ENCODE results near the gene PPARG.

DNA sequence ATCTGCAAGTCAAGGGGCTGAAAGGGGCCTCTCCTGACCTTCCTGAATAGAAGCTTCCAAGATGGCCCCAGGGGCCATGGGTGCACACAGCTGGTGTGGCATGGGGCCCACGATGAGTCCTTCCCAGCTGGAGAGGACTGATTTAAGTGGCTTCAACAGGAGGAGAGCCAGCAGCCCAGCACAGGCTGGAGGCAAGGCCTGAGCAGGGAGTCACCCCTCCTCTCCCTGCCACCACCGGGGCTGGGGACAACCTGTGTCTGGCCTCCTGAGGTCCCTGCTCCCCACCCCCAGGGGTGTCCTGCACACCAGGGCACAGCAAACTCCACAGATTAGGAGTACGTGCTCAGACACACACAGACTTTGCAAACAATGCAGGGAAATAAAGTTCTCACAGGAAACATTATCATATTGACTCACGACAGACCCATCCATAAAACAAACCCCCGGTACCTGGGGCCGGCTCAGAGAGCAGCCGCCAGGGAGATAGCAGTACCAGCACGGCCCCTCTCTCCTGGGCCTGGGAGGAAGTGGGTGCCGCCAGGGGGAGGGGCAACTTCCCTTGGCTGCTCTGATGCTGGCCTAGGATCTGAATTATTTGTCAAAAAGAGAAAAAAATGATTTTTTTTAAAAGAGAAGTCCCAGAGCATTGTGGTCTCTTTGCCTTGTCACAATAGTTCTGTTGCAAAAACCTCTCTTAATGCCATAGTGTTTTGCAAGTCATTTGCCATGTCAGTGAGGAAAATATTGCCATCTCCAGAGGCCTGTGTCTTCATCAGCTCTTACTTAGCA is 173.5 kb downstream of the PPARG start:
- TF ChIP-seq CTCF (IDR thresholded peaks at IDR 0.05 in 2 of 3, conservative IDR thresholded peaks at IDR 0.05 in 1 of 3; ENCODE audit: borderline replicate concordance in 1 of 3, insufficient read depth in 1 of 3, low read depth in 2 of 3, low read length in 2 of 3) (no peak), EZH2 (IDR thresholded peaks at IDR 0.05) (no peak), POLR2A (IDR thresholded peaks at IDR 0.05; ENCODE audit: borderline replicate concordance, extremely low read depth, insufficient read depth, insufficient read length) (no peak), ZNF274 (IDR thresholded peaks at IDR 0.05; ENCODE audit: low read depth, low read length) (no peak), MAX (IDR thresholded peaks at IDR 0.05) (no peak), SRF (IDR thresholded peaks at IDR 0.05; ENCODE audit: low read depth) (no peak), CEBPB (IDR thresholded peaks at IDR 0.05; ENCODE audit: low read depth) (no peak)
- TF ChIP-seq, protein P1, sequence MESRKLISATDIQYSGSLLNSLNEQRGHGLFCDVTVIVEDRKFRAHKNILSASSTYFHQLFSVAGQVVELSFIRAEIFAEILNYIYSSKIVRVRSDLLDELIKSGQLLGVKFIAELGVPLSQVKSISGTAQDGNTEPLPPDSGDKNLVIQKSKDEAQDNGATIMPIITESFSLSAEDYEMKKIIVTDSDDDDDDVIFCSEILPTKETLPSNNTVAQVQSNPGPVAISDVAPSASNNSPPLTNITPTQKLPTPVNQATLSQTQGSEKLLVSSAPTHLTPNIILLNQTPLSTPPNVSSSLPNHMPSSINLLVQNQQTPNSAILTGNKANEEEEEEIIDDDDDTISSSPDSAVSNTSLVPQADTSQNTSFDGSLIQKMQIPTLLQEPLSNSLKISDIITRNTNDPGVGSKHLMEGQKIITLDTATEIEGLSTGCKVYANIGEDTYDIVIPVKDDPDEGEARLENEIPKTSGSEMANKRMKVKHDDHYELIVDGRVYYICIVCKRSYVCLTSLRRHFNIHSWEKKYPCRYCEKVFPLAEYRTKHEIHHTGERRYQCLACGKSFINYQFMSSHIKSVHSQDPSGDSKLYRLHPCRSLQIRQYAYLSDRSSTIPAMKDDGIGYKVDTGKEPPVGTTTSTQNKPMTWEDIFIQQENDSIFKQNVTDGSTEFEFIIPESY (IDR thresholded peaks at IDR 0.05; ENCODE audit: extremely low read depth, insufficient replicate concordance, low read length) = no peak
